Measurements from ENCODE around the gene PIP5K1B. TPM values are rescaled to one million over a fixed set of nuclear protein-coding genes. Genes with fewer than 3 reads are reported as not detected.

PIP5K1B gene
- total and polyA plus RNA-seq, 10 of the 15 experiments (the other 5 are each of a cell fraction or from before 2014, with no cell fraction given): 6.8 to 16.3 (median 10.6) TPM

- TF ChIP-seq ATF3 (IDR thresholded peaks at IDR 0.05; ENCODE audit: borderline replicate concordance, extremely low read depth, low read depth, low read length) (peak; percentile 27; the same call in 1 of the 2 replicates), YBX1 (IDR thresholded peaks at IDR 0.05) (no peak), CHD1 (IDR thresholded peaks at IDR 0.05; ENCODE audit: low read depth, low read length) (no peak)
Measured at GRCh38 chr9:68685770-68686169, 19.3 kb upstream of the PIP5K1B start (continued).

- intact Hi-C loops (cut with micrococcal nuclease; ENCODE audit: unreplicated experiment) (no loop called here), in situ Hi-C loops (cut with MboI) (no loop called here)
- TF ChIP-seq ZNF274 (IDR thresholded peaks at IDR 0.05; ENCODE audit: insufficient read depth, insufficient read length) (no peak), SIX5 (IDR thresholded peaks at IDR 0.05; ENCODE audit: low read depth, low read length, severe bottlenecking) (no peak), NKRF (conservative IDR thresholded peaks at IDR 0.05) (no peak), PRDM15 (CRISPR knock-in tag; IDR thresholded peaks at IDR 0.05) (no peak), RAD21 (IDR thresholded peaks at IDR 0.05; ENCODE audit: insufficient read depth, low read depth, low read length) (no peak), CREM (IDR thresholded peaks at IDR 0.05; ENCODE audit: low read depth) (no peak), RELA (IDR thresholded peaks at IDR 0.05; ENCODE audit: borderline replicate concordance, partially characterized antibody) (no peak), ATF3 (IDR thresholded peaks at IDR 0.05; ENCODE audit: borderline replicate concordance, extremely low read depth, low read depth, low read length) (no peak), NFXL1 (IDR thresholded peaks at IDR 0.05; ENCODE audit: borderline replicate concordance) (no peak), IRF4 (IDR thresholded peaks at IDR 0.05; ENCODE audit: low read depth, low read length) (no peak), POLR2AphosphoS5 (IDR thresholded peaks at IDR 0.05; ENCODE audit: low read length) (no peak), RBBP5 (conservative IDR thresholded peaks at IDR 0.05) (no peak), BCL3 (IDR thresholded peaks at IDR 0.05; ENCODE audit: borderline replicate concordance, insufficient read depth, low read depth, low read length, poor library complexity, severe bottlenecking) (no peak)
Measured at GRCh38 chr9:68690088-68690487, 15.0 kb upstream of the PIP5K1B start.

More at GRCh38 chr9:68690088-68690487, 15.0 kb upstream of the PIP5K1B start:
- DNase-seq (ENCODE audit: low read depth, low spot score): no peak
- BruUV-seq (replicated peaks): no TSS peak
- FAIRE-seq: no peak
- Histone ChIP-seq H4K20me1 (ENCODE audit: control insufficient read depth, insufficient read depth) (no peaks in the 10 kb centered on the region), H3K9me3 (replicated peaks; ENCODE audit: control insufficient read depth, insufficient read depth, low read length) (no peaks in the 10 kb centered on the region), H3K9ac (ENCODE audit: control insufficient read depth, insufficient read depth, low read length) (no peak overlapping the region), H3K4me1 (ENCODE audit: control insufficient read depth, insufficient read depth, low read length) (no peaks in the 10 kb centered on the region), H3K79me2 (ENCODE audit: control insufficient read depth, insufficient read depth, low read length) (no peaks in the 10 kb centered on the region), H2AFZ (ENCODE audit: control insufficient read depth, low read depth, low read length) (no peak overlapping the region), H3K4me2 (ENCODE audit: control insufficient read depth, insufficient read depth) (no peak overlapping the region), H3K36me3 (ENCODE audit: control insufficient read depth in 2 of 2, insufficient read depth in 2 of 2, low read length in 1 of 2) (no peaks in the 10 kb centered on the region), H3K27me3 (replicated peaks in 1 of 2; ENCODE audit: control insufficient read depth in 2 of 2, insufficient read depth in 2 of 2, low read length in 1 of 2) (no peaks in the 10 kb centered on the region), H3K27ac (ENCODE audit: control insufficient read depth, insufficient read depth) (no peak overlapping the region), H3K4me3 (no peak overlapping the region)
- ATAC-seq: no peak
- ChIA-PET POLR2A (no interaction called here), SMC1A (ENCODE audit: uncharacterized antibody, unreplicated experiment) (interaction anchor here (0.7 to 1.2 kb wide), 5 partner anchors 9 to 259 kb away, joined by 3 to 4 read pairs (median 3); no protein-coding TSS in a partner anchor), CTCF (interaction anchor here (0.6 to 1.2 kb wide), 2 partner anchors 8 to 106 kb away, joined by 3 to 4 read pairs; no protein-coding TSS in a partner anchor), RAD21 (ENCODE audit: unreplicated experiment) (no interaction called here)
- WGBS (ENCODE audit: insufficient coverage, insufficient replicate concordance, low lambda C conversion rate, missing lambda C conversion rate): 16% methylated on average over 6 of the region's 6 CpGs
